Stimulated activated CD4-positive, alpha-beta T cell treated with anti-CD3 and anti-CD28 coated beads, TNF-alpha, amount 100 ng/mL, for 1 hour (primary cell): ENCODE data around the gene ABCG1.

Experiments used
- DNase-seq, 3 donors: peaks; one replicate each; pipeline ENCODE4 v3.0.0-alpha.2; 2020; ENCODE audit warnings: low read depth in 3 of 3, low spot score in 1 of 3

Gene ABCG1

GRCh38 chr21:42191696-42192595, 27.0 kb upstream of the ABCG1 start:
- no peak for DNase-seq

DNA sequence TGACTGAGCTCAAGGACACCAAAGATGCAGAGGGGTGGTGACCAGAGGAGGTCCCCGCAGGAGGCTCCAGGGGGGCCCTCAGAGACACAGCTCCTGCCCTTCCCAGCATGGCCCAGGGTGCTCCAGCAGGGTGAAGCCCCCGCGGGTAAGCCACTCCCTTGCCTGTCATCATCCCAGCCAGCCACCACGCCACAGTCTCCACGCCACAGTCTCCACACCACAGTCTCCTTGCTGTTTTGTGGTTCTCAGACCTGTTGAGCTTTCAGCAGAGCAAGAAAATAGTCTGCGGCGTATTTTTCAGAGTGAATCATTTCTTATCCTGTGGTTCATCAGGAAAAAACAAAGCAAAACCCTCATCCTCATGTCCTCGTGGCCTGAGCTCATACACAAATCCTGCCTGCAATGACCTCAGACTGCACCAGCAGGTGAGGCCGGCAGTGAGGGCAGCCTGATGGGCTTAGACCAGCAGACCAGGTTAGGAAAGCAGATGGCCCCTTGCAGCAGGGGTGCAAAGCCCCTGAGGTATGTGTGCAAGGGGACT, 25.7 kb upstream of the ABCG1 start:
- DNase-seq, result peak in 2 of 3 donors; percentile 41

DNA sequence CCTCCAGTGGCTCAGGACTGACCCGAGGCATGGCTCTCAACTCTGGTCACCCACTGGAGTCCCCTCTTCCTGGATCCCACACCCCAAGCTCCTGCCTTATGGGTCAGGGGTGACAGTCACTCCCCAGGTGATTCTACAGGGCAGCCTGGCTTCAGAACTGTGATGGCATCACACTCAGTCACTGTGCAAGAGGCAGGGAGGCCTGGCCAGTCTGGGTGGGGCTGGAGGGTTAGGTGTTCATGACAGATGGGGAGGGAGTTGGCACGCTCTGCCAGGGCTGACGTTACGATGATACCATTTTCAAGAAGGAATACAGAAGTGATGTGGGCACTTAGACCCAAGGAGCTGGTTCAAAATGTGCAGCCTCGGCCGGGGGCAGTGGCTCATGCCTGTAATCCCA, 25.2 kb upstream of the ABCG1 start:
- DNase-seq, result no peak

- DNase-seq, result no peak
These were observed 24.1 kb upstream of the ABCG1 start for GRCh38 chr21:42194863-42195262.

DNA sequence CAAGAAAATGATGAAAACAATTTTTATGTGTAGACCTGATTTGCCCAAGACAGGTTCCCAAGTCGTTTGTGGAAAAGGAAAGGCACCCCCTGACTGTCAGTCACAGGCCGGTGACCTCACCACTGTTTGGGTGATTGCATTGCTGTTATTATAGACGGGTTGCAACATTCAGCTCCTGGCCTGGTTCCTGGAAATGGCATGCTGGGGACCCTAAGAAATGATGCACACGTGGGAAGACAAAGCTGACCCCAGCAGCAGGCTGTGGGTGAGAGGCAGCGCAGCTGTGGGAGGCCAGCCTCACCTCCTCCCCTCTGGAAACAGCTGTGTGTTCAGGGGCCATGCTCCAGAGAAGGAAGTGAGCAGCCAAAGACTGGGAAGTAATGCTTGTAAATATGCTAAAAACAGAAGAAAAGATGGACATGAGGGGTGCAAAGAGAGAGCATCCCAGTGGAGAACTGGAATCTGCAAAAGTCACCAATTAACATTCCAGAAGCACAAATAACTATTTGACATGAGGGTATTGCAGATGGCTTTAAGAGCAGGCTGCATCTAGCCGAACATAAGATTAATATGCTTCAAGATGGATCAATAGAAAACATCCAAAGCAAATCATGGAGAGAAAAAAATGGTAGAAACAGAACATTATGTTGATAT, 23.4 kb upstream of the ABCG1 start:
- no peak for DNase-seq

DNA sequence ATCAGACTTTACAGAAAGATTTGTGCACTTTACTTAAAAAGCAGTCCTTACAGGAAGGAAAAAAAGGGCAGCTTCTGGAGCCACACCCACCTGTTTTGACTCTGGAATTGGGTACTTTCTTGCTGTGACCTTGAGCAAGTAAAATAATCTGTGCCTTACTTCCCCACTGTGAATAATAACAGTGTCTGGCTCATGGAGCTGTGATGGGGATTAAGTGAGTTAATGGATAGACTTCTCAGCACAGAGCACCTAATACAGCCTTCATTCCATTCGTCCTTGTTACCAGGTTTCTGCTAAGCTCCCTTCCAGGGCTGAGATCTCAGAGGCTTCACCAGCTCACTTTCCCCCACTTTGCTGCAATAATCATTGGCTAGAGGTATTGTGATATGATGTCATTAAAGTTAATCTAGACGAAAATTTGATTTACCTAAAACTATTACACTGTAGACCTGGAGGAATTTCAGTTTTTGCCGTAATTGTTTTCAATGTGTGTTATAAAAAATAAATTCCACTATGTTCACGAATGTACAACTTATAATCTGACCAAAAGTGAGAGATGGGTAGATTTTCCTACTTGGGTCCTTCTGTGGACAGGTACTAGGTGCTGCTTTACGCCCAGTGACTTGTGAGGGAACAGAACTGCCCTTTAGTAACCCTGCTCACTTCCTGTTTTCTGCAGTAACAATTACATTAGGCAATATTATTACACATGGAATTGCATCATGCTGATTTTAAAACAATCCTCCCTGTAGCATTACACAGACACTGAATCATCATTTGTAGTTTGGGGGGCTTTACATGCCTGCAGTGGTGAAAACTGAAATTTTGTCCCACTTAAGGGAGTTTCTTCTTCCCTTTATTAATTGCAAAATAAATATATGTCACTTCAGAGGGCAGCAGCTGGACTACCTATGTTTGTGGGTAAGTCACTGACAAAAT, 19.7 kb upstream of the ABCG1 start:
- DNase-seq, result no peak

DNA sequence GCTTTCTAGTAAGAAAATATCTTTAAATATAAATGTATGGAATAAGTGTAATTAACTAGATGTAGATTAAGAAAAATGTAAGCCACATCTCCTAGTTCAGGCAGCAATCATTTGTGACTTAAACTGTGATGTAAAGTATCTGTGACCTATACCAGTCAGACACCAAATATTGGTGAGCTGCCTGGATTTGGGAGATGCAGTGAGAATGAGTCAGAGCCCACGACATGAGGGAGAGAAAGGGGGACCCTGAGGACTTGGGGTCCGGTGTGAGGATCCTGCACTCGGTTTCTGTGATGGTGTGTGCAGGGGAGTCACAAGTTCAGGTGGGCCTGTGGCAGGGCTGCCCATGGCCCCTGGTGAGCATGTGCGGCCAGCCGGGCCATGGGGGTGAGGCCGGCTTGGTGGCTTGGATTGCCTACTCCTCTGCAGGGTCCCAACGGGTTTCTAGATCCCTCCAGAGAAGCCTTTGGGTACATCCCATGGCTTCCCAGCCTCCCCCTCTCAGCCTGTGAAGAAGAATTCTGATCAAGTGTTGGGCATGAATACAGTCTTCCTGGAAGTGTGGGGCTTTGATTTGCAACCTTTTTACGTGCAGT, 19.0 kb upstream of the ABCG1 start:
- DNase-seq, result no peak

DNA sequence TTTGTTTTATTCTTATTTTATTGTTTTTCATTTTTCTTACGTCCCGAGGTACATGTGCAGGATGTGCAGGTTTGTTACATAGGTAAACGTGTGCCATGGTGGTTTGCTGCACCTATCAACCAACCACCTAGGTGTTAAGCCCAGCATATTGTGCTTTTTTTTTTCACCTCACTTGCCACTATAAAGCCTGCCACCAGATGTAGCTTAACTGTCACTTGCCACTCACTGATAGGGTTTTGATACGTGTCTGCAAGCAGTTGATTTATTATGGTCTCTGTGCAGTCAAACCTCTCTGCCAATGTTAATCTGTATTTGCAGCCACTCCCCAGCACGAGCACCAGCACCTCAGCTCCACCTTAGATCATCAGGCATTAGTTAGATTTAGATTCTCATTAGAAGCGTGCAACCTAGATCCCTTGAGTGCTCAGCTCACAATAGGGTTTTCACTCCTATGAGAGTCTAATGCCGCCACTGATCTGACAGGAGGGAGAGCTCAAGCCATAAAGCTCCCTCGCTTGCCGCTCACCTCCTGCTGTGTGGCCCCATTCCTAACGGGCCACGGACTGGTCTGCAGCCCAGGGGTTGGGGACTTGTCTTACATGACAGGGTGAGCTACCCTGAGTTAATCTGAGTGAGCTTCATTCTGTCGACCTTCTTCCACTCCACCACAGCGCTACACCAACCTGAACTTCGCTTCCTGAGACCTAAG, 17.9 kb upstream of the ABCG1 start:
- DNase-seq, result no peak

- no peak for DNase-seq
These were observed 17.3 kb upstream of the ABCG1 start for GRCh38 chr21:42201615-42202161.

DNA sequence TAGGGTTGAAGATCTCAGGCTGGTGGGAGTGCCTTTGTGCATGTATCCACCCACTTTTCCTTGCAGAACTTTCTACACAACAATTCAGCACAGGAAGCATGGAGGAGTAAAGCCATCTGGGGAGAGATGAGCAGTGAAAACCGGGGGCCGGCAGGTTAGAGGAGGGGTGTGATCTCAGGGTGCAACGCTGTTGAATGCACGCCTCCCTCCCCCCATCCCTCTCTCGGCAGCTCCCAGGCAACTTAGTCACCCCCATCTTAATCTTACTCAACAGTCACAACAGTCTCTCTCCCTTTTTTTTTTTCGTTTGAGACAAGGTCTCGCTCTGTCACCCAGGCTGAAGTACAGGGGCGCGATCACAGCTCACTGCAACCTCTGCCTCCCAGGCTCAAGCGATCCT, 16.6 kb upstream of the ABCG1 start:
- DNase-seq, result no peak

DNA sequence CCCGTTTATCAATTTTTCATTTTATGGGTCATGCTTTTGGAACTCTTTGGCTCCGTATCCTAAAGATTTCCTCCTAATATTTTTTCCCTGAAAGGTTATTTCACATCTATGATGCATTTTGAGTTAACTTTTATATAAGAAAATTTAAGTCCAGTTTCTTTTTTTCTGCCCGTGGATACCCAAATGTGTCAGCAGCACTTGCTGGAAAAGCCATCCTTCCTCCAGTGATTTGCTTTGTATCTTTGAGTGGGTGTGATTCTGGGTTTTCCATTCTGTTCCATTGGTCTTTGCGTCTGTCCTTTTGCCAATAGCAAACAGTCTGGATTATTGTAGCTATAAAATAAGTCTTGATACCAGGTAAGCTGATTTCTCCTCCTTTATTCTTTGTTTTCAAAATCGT, 15.6 kb upstream of the ABCG1 start:
- no peak for DNase-seq

DNA sequence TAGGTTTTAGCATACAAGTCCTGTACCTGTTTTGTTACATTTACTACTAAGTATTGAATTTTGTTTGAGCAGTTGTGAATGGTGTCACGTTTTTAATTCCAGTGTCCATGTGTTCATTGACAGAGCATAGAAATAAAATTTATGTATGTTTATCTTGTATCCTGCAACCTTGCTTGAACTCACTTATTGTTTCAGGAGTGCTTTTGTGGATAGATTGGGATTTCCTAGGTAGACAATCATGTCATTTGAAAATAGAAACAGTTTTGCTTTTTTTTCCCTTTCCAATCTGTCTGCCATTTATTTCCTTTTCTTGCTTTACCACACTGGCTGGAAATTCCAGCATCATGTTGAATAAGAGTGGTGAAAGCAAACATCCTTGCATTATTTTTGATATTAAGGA, 15.0 kb upstream of the ABCG1 start:
- no peak for DNase-seq

GRCh38 chr21:42207426-42207825, 11.5 kb upstream of the ABCG1 start:
- DNase-seq, result no peak

DNA sequence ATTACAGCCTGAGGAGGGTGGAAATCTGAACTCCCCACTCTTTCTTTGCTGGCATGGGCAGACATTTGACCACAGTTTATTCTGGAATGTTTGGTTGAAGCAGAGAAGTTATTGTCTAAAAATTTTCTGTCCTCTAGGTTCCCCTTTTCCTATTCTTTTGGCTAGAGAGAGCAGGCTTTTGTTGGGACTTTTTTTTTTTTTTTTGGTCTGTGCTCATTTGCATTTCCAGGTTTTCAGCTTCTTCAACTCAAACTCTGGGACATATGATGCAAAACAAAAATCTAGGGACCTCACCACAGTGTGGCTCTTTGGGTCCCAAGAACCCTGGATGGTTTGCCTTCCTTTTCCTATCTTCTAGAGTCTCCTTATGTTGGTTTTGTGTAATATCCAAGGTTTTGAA, 10.9 kb upstream of the ABCG1 start:
- no peak for DNase-seq

- DNase-seq, result no peak
These were observed 10.0 kb upstream of the ABCG1 start for GRCh38 chr21:42208801-42209490.

- DNase-seq, result no peak
These were observed 9.0 kb upstream of the ABCG1 start for GRCh38 chr21:42209801-42210479.

GRCh38 chr21:42212266-42212665, 6.7 kb upstream of the ABCG1 start:
- no peak for DNase-seq

DNA sequence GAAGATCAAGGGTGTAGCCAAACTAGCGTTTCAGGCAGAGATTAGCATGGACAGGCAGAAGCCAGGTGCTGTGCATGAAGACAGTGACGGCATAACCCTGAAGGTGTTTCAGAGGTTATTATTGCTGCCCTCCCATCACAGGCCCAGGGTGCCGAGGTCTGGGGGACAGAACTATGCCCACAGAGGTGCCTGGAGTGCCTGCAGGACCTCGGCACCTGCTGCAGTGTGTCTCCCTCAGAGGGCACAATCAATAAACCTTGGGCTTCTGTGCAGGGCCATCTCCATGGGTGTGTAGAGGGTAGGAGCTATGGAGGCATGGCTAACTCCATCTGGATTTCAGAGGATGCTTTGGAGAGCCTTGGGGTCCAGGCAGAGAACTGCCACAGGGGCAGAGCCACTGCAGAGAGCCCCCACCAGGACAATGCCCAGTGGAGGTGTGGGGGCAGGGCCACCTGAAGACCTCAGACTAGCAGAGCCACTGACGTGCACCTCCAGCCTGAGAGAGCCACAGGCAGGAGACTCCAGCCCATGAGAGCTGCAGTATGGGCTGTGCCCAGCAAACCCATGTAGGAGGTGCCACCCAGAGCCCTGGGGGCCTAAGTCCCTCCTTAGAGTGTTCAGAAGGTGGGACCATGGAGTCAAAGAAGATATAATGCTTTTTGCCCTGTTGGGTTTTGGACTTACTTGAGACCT, 5.7 kb upstream of the ABCG1 start:
- no peak for DNase-seq
